PC-3 (cell line): ENCODE results near the gene JDP2.

Experiments used
- CTCF ChIP-seq: fragments of 300-600 bp; sonication (generic); conservative IDR thresholded peaks from 2 replicates; pipeline ENCODE4 v1.5.1; 2017; ENCODE audit warnings: antibody characterized with exemption, low read depth, mild to moderate bottlenecking, low read length
- EZH2 ChIP-seq: fragments of 300-600 bp; sonication (generic); IDR thresholded peaks from one replicate; pipeline ENCODE4 v1.6.1; 2017; ENCODE audit warnings: antibody characterized with exemption, mild to moderate bottlenecking, low read length; ENCODE audit not compliant: unreplicated experiment

GRCh38 chr14:75401361-75401760 lies 26.5 kb upstream of the JDP2 start:
- no peak for TF ChIP-seq CTCF
- no peak for TF ChIP-seq EZH2
